Muscle of arm (tissue), 12 donors: ENCODE data around the gene AKT2. TPM values are rescaled to one million over a fixed set of nuclear protein-coding genes. Genes with fewer than 3 reads are reported as not detected.
A peak's percentile ranks its signal among the peaks of the same experiment; 100 is the strongest.
"Not testable (repeated sequence)": the region's sequence is repeated elsewhere in the genome, so short reads cannot be mapped to it uniquely, and the experiment has no call there.

Experiments used
- DNase-seq: peaks from one replicate; pipeline ENCODE4 v3.0.0-alpha.2; 2013
- polyA plus RNA-seq, 12 donors: library from polyadenylated mRNA; unstranded; fragments of 120-200 nt; gene quantifications; one replicate each; pipeline ENCODE4 v1.2.1, GENCODE V29; 2013; ENCODE audit not compliant: insufficient read length in 12 of 12

AKT2 gene
- polyA plus RNA-seq, 12 donors, result 138 to 738 (median 184) TPM

GRCh38 chr19:40221858-40222619 is 63.1 kb downstream of the AKT2 start:
- DNase-seq, result peak; percentile 81

- DNase-seq, result no peak
These were observed 64.5 kb downstream of the AKT2 start for GRCh38 chr19:40220674-40221073.

GRCh38 chr19:40219721-40220276 is 65.3 kb downstream of the AKT2 start:
- no peak for DNase-seq

- not testable (repeated sequence) for DNase-seq
These were observed 66.1 kb downstream of the AKT2 start for GRCh38 chr19:40219029-40219428.

GRCh38 chr19:40217934-40218890 is 66.9 kb downstream of the AKT2 start, which contains the start of gene TTC9B:
Gene TTC9B, minus strand, starts transcription at chr19:40218384. Its CDS starts 3 bp downstream, at chr19:40218381.
- no peak for DNase-seq

GRCh38 chr19:40217027-40217810 is 67.9 kb downstream of the AKT2 start:
- DNase-seq, result no peak

GRCh38 chr19:40216777-40217026 is 68.4 kb downstream of the AKT2 start:
- no peak for DNase-seq

- no peak for DNase-seq
These were observed 69.0 kb downstream of the AKT2 start for GRCh38 chr19:40216013-40216776.

- no peak for DNase-seq
These were observed 70.2 kb downstream of the AKT2 start for GRCh38 chr19:40214936-40215335.

- no peak for DNase-seq
These were observed 71.1 kb downstream of the AKT2 start for GRCh38 chr19:40213882-40214570.

GRCh38 chr19:40213251-40213829 is 71.8 kb downstream of the AKT2 start:
- no peak for DNase-seq

GRCh38 chr19:40210889-40211288 is 74.3 kb downstream of the AKT2 start:
- DNase-seq, result no peak

- DNase-seq, result no peak
These were observed 76.5 kb downstream of the AKT2 start for GRCh38 chr19:40208602-40209001.

- no peak for DNase-seq
These were observed 79.4 kb downstream of the AKT2 start for GRCh38 chr19:40205760-40206159.

- DNase-seq, result no peak
These were observed 80.8 kb downstream of the AKT2 start for GRCh38 chr19:40204381-40204780.

- DNase-seq, result no peak
These were observed 84.6 kb downstream of the AKT2 start for GRCh38 chr19:40200341-40201099.

- no peak for DNase-seq
These were observed 86.7 kb downstream of the AKT2 start for GRCh38 chr19:40198272-40198990.

GRCh38 chr19:40193587-40193849 is 91.6 kb downstream of the AKT2 start:
- no peak for DNase-seq
